LNCaP clone FGC (cell line): ENCODE measurements around the gene POU6F2.

Source experiments
- DNase-seq: peaks from one replicate; pipeline ENCODE4 v3.0.0-alpha.2; 2011; ENCODE audit warnings: low read depth
- H3K4me3 ChIP-seq: 2 replicates; pipeline ENCODE4 v1.5.1; 2011; ENCODE audit warnings: mild to moderate bottlenecking, low read depth, low read length, control low read depth
- CTCF ChIP-seq: IDR thresholded peaks from 2 replicates; pipeline ENCODE4 v1.5.1; 2012; ENCODE audit warnings: mild to moderate bottlenecking; ENCODE audit not compliant: control insufficient read depth, insufficient read depth; ENCODE audit errors: extremely low read depth

POU6F2 gene

GRCh38 chr7:39042670-39043069 is 65.0 kb downstream of the POU6F2 start:
- no peak overlapping the region for H3K4me3 ChIP-seq
- no peak for TF ChIP-seq CTCF
- DNase-seq = no peak

- H3K4me3 ChIP-seq = no peak overlapping the region
- TF ChIP-seq CTCF = no peak
- no peak for DNase-seq
Observed at GRCh38 chr7:39043531-39043930, 65.8 kb downstream of the POU6F2 start.

- H3K4me3 ChIP-seq = no peak overlapping the region
- no peak for TF ChIP-seq CTCF
- DNase-seq = no peak
Observed at GRCh38 chr7:39044489-39044888, 66.8 kb downstream of the POU6F2 start.

- peak; percentile 52 for DNase-seq
- no peak overlapping the region for H3K4me3 ChIP-seq
- no peak for TF ChIP-seq CTCF
Observed at GRCh38 chr7:39045231-39045630, 67.5 kb downstream of the POU6F2 start.

- H3K4me3 ChIP-seq = no peak overlapping the region
- TF ChIP-seq CTCF = no peak
- DNase-seq = no peak
Observed at GRCh38 chr7:39051279-39051678, 73.6 kb downstream of the POU6F2 start.

- no peak overlapping the region for H3K4me3 ChIP-seq
- no peak for DNase-seq
- no peak for TF ChIP-seq CTCF
Observed at GRCh38 chr7:39051707-39052106, 74.0 kb downstream of the POU6F2 start.

GRCh38 chr7:39054731-39055130 is 77.0 kb downstream of the POU6F2 start:
- no peak overlapping the region for H3K4me3 ChIP-seq
- no peak for TF ChIP-seq CTCF
- no peak for DNase-seq
